Measurements from ENCODE around the gene ADAM20.

- TF ChIP-seq CTCF (IDR thresholded peaks at IDR 0.05) (no peak), POLR2A (IDR thresholded peaks at IDR 0.05) (no peak)
Observed at GRCh38 chr14:70473825-70474224, 61.0 kb downstream of the ADAM20 start.

Measured in heart left ventricle (tissue), 13 donors.